GM18907 (cell line): ENCODE data around the gene CELSR1.

Experiments
- ATAC-seq: cut with Tn5 transposase; IDR thresholded peaks from one replicate; pipeline ENCODE4 v1.9.1; 2021; ENCODE audit warnings: mild to moderate bottlenecking, moderate library complexity; ENCODE audit not compliant: unreplicated experiment

CELSR1 gene

GRCh38 chr22:46537225-46537945 is at the start of gene CELSR1:
CELSR1 (minus strand) TSS chr22:46537620; CDS start chr22:46537170, 450 bp downstream.
- ATAC-seq = no peak

GRCh38 chr22:46587061-46587460 is 49.6 kb upstream of the CELSR1 start:
- ATAC-seq = peak; percentile 40

GRCh38 chr22:46586531-46587011 is 49.2 kb upstream of the CELSR1 start:
- no peak for ATAC-seq

- ATAC-seq = no peak
Observed at GRCh38 chr22:46586123-46586519, 48.7 kb upstream of the CELSR1 start.

GRCh38 chr22:46585340-46586122 is 48.1 kb upstream of the CELSR1 start:
- ATAC-seq = no peak

- ATAC-seq = no peak
Observed at GRCh38 chr22:46584081-46584921, 46.9 kb upstream of the CELSR1 start.

GRCh38 chr22:46583571-46583970 is 46.2 kb upstream of the CELSR1 start:
- ATAC-seq = no peak

GRCh38 chr22:46582281-46582933 is 45.0 kb upstream of the CELSR1 start:
- no peak for ATAC-seq

- ATAC-seq = no peak
Observed at GRCh38 chr22:46581538-46582244, 44.3 kb upstream of the CELSR1 start.

GRCh38 chr22:46580940-46581537 is 43.6 kb upstream of the CELSR1 start:
- ATAC-seq = no peak

- ATAC-seq = no peak
Observed at GRCh38 chr22:46579751-46580449, 42.5 kb upstream of the CELSR1 start.

GRCh38 chr22:46578824-46579561 is 41.6 kb upstream of the CELSR1 start:
- ATAC-seq = no peak

GRCh38 chr22:46578251-46578823 is 40.9 kb upstream of the CELSR1 start:
- ATAC-seq = no peak

GRCh38 chr22:46577368-46578249 is 40.2 kb upstream of the CELSR1 start:
- ATAC-seq = no peak

- no peak for ATAC-seq
Observed at GRCh38 chr22:46576556-46577367, 39.3 kb upstream of the CELSR1 start.

- no peak for ATAC-seq
Observed at GRCh38 chr22:46575911-46576555, 38.6 kb upstream of the CELSR1 start.
